ENCODE results near the gene FA2H.

DNA sequence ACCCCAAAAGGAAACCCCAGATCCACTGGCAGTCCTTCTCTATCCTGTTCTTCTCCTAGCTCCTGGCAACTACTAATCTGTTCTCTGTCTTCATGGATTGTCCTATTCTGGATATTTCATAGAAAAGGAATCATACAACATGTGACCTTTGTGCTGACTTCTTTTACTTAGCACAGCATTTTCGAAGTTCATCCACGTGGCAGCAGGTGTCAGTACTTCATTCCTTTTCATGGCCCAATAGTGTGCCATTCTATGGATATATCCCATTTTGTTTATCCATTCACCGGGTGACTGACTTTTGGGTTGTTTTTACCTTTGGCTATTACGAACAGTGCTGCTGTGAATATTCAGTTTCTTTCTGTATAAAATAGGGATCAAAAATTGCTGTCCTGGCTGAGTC lies 10.4 kb upstream of the FA2H start:
- TF ChIP-seq ESRRG (CRISPR knock-in tag; IDR thresholded peaks at IDR 0.05) (no peak), PATZ1 (CRISPR knock-in tag; IDR thresholded peaks at IDR 0.05; ENCODE audit: borderline replicate concordance) (no peak)

Measured in SK-N-SH treated with all-trans-retinoic acid at 6 μM for 48 hours (cell line).